Measurements from ENCODE around the gene SLC6A18.

Gene SLC6A18

GRCh38 chr5:1218351-1219080 lies 6.7 kb upstream of the SLC6A18 start:
- in situ Hi-C loops (cut with MboI; ENCODE audit: low sequenced_read_pairs, unreplicated experiment), result no loop called here
- DNase-seq (ENCODE audit: low spot score), result no peak
- no peak for TF ChIP-seq CTCF (IDR thresholded peaks at IDR 0.05; ENCODE audit: borderline replicate concordance, control extremely low read depth, extremely low read depth, insufficient read depth, missing control alignments)

- no peak for TF ChIP-seq CTCF (IDR thresholded peaks at IDR 0.05; ENCODE audit: borderline replicate concordance, control extremely low read depth, extremely low read depth, insufficient read depth, missing control alignments)
- in situ Hi-C loops (cut with MboI; ENCODE audit: low sequenced_read_pairs, unreplicated experiment), result no loop called here
- no peak for DNase-seq (ENCODE audit: low spot score)
These were observed 5.9 kb upstream of the SLC6A18 start for GRCh38 chr5:1219098-1219767.

- no peak for DNase-seq (ENCODE audit: low spot score)
- in situ Hi-C loops (cut with MboI; ENCODE audit: low sequenced_read_pairs, unreplicated experiment), result no loop called here
- TF ChIP-seq CTCF (IDR thresholded peaks at IDR 0.05; ENCODE audit: borderline replicate concordance, control extremely low read depth, extremely low read depth, insufficient read depth, missing control alignments), result no peak
These were observed 5.4 kb upstream of the SLC6A18 start for GRCh38 chr5:1219768-1220100.

- DNase-seq (ENCODE audit: low spot score), result no peak
- in situ Hi-C loops (cut with MboI; ENCODE audit: low sequenced_read_pairs, unreplicated experiment), result no loop called here
- TF ChIP-seq CTCF (IDR thresholded peaks at IDR 0.05; ENCODE audit: borderline replicate concordance, control extremely low read depth, extremely low read depth, insufficient read depth, missing control alignments), result no peak
These were observed 4.8 kb upstream of the SLC6A18 start for GRCh38 chr5:1220351-1220750.

- in situ Hi-C loops (cut with MboI; ENCODE audit: low sequenced_read_pairs, unreplicated experiment), result no loop called here
- no peak for TF ChIP-seq CTCF (IDR thresholded peaks at IDR 0.05; ENCODE audit: borderline replicate concordance, control extremely low read depth, extremely low read depth, insufficient read depth, missing control alignments)
- no peak for DNase-seq (ENCODE audit: low spot score)
These were observed 4.3 kb upstream of the SLC6A18 start for GRCh38 chr5:1220831-1221230.

- DNase-seq (ENCODE audit: low spot score), result no peak
- TF ChIP-seq CTCF (IDR thresholded peaks at IDR 0.05; ENCODE audit: borderline replicate concordance, control extremely low read depth, extremely low read depth, insufficient read depth, missing control alignments), result no peak
- in situ Hi-C loops (cut with MboI; ENCODE audit: low sequenced_read_pairs, unreplicated experiment), result no loop called here
These were observed 3.5 kb upstream of the SLC6A18 start for GRCh38 chr5:1221721-1222120.
